Neural progenitor cell (in vitro differentiated cells): ENCODE measurements around the gene MYO18B. TPM values are rescaled to one million over a fixed set of nuclear protein-coding genes. Genes with fewer than 3 reads are reported as not detected.

Experiments
- DNase-seq: peaks from one replicate; pipeline ENCODE4 v3.0.0-alpha.2; 2016; ENCODE audit warnings: low spot score
- H2AFZ ChIP-seq: fragments of 200-600 bp; sonication (generic); replicated peaks from 2 replicates; pipeline ENCODE4 v1.6.1; 2016; ENCODE audit warnings: antibody characterized with exemption
- H3F3A ChIP-seq: fragments of 200-600 bp; sonication (generic); 2 replicates; pipeline ENCODE4 v1.6.1; 2016; ENCODE audit warnings: antibody characterized with exemption, low read depth
- H3K27ac ChIP-seq: fragments of 200-600 bp; sonication (generic); 2 replicates; pipeline ENCODE4 v1.5.1; 2016; ENCODE audit warnings: mild to moderate bottlenecking
- H3K27me3 ChIP-seq: fragments of 200-600 bp; sonication (generic); 2 replicates; pipeline ENCODE4 v1.6.1; 2016; ENCODE audit warnings: mild to moderate bottlenecking, moderate library complexity
- H3K36me3 ChIP-seq: fragments of 200-600 bp; sonication (generic); 2 replicates; pipeline ENCODE4 v1.5.1; 2016
- H3K4me1 ChIP-seq: fragments of 200-600 bp; sonication (generic); 2 replicates; pipeline ENCODE4 v1.6.1; 2016; ENCODE audit warnings: mixed run types
- H3K4me2 ChIP-seq: fragments of 200-600 bp; sonication (generic); 2 replicates; pipeline ENCODE4 v1.6.1; 2016
- H3K4me3 ChIP-seq: fragments of 200-600 bp; sonication (generic); 2 replicates; pipeline ENCODE4 v1.5.1; 2016
- H3K79me2 ChIP-seq: fragments of 200-600 bp; sonication (generic); 2 replicates; pipeline ENCODE4 v1.6.1; 2016; ENCODE audit warnings: low read depth
- H3K9ac ChIP-seq: fragments of 200-600 bp; sonication (generic); 2 replicates; pipeline ENCODE4 v1.6.1; 2016
- H3K9me3 ChIP-seq: fragments of 200-600 bp; sonication (generic); 2 replicates; pipeline ENCODE4 v1.5.1; 2016; ENCODE audit warnings: low read depth
- H4K20me1 ChIP-seq: fragments of 200-600 bp; sonication (generic); 2 replicates; pipeline ENCODE4 v1.6.1; 2016; ENCODE audit warnings: low read depth
- H3K27ac Mint-ChIP-seq: 3 replicates; pipeline ENCODE4 v1.8.0; 2021; ENCODE audit warnings: mixed read lengths
- H3K27me3 Mint-ChIP-seq: 2 replicates; pipeline ENCODE4 v1.8.0; 2022; ENCODE audit warnings: low read depth, mild to moderate bottlenecking, inconsistent platforms, moderate library complexity, mixed read lengths; ENCODE audit not compliant: insufficient read depth
- H3K36me3 Mint-ChIP-seq: 3 replicates; pipeline ENCODE4 v1.8.0; 2021; ENCODE audit warnings: mixed read lengths
- H3K4me1 Mint-ChIP-seq: 3 replicates; pipeline ENCODE4 v1.8.0; 2021; ENCODE audit warnings: mixed read lengths
- H3K4me3 Mint-ChIP-seq: 3 replicates; pipeline ENCODE4 v1.8.0; 2021; ENCODE audit warnings: mild to moderate bottlenecking, moderate library complexity, mixed read lengths
- H3K9me3 Mint-ChIP-seq: 3 replicates; pipeline ENCODE4 v1.8.0; 2020; ENCODE audit warnings: mixed read lengths
- CTCF ChIP-seq: fragments of 200-600 bp; sonication (generic); IDR thresholded peaks from 2 replicates; pipeline ENCODE4 v1.5.1; 2017; ENCODE audit warnings: antibody characterized with exemption, mild to moderate bottlenecking
- EZH2 ChIP-seq: fragments of 200-600 bp; sonication (generic); IDR thresholded peaks from 2 replicates; pipeline ENCODE4 v1.6.1; 2017; ENCODE audit warnings: antibody characterized with exemption, mild to moderate bottlenecking, moderate library complexity
- EZH2phosphoT487 ChIP-seq: fragments of 200-600 bp; sonication (generic); IDR thresholded peaks from 2 replicates; pipeline ENCODE4 v1.6.1; 2017; ENCODE audit warnings: antibody characterized with exemption
- total RNA-seq: library from RNA; depleted of rRNA; stranded (reverse); fragments of >200 nt; gene quantifications from 2 replicates; pipeline ENCODE4 v1.2.3, GENCODE V29; 2015; ENCODE audit warnings: low replicate concordance

MYO18B gene
- total RNA-seq, 1 donor from 2014 or later, result not detected

DNA sequence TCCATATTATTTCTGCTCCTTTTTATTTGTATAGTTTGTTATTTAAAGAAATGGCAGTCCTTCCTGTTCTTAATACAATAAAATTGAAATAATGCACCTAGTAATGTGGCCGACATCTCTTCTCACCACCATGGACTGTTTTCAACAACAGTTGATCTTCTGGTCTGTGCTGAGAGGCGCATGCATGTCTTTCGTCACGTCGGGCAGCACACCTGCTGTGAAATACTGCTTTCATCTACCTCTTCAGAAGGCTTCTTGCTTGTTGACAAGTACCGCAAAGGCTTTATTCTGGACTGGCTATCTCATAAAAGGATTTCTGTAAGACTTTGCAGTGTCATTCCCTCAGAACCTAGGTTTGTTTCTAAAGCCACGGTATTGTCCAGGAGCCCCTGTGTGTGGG is 13.9 kb upstream of the MYO18B start:
- H3K4me2 ChIP-seq, result no peak overlapping the region
- no peaks in the 10 kb centered on the region for H3K79me2 ChIP-seq
- H3F3A ChIP-seq, result no peaks in the 10 kb centered on the region
- no peak overlapping the region for H3K9ac ChIP-seq
- H3K27ac Mint-ChIP-seq, result peak overlapping the region; percentile 44
- H3K36me3 Mint-ChIP-seq, result no peaks in the 10 kb centered on the region
- H4K20me1 ChIP-seq, result no peaks in the 10 kb centered on the region
- peaks cover 5% of the 10 kb centered on the region for H3K27me3 Mint-ChIP-seq
- DNase-seq, result no peak
- TF ChIP-seq EZH2 (no peak), CTCF (no peak), EZH2phosphoT487 (no peak)
- no peaks in the 10 kb centered on the region for H3K36me3 ChIP-seq
- no peak overlapping the region for H3K27ac ChIP-seq
- H3K9me3 ChIP-seq, result no peaks in the 10 kb centered on the region
- no peak overlapping the region for H3K4me3 ChIP-seq
- H3K4me3 Mint-ChIP-seq, result no peak overlapping the region
- H3K27me3 ChIP-seq, result no peaks in the 10 kb centered on the region
- H3K9me3 Mint-ChIP-seq, result no peaks in the 10 kb centered on the region
- peaks cover 16% of the 10 kb centered on the region for H3K4me1 Mint-ChIP-seq
- no peaks in the 10 kb centered on the region for H3K4me1 ChIP-seq
- no peak overlapping the region for H2AFZ ChIP-seq

DNA sequence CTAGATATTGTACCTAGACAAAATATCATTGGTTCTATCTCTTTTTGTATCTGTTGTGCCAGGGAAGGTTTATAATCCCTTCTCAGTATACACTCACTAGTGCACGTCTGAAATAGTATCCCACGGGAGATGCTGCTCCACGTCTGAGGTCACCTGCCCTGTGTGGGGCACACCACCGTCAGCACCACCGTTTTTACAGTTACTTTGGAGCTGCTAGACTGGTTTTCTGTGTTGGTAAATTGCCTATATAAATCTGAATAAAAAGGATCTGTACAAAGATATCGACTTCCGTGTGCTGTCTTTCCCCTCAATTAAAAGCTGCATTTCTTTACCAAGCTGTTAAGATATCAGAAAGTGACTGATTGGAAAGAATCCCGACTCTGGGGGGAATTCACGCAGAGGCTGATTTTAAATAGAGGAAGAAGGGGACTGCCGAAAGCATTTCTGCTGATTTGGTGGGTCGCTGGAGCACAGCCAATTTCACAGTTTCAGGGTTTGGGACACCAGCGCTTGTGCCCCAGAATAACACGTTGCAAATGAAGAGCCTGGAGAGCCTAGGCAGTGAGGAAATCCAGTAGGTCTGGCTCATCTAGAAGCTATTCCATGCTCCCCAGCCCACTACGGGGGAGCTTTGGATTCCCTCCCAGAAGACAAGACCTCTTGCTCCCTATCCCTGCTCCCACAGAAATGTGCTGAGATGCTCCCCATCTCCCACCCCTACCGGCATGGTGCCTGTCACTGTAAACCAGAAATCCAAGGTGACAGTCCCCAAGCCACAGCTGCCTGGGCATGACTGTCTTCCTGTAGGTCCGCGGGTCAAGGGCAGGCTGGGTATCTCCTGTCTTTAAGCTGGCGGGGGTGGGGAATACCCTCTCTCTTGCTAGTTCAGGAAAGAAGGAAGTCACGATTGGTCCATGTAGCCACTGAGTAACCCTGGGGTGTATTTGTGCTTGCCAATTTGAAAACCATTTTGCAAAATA is 12.7 kb upstream of the MYO18B start:
- Histone ChIP-seq H3K4me2 (no peak overlapping the region), H3K9me3 (no peaks in the 10 kb centered on the region), H3K27ac (no peak overlapping the region), H3K4me3 (no peak overlapping the region), H3K27me3 (no peaks in the 10 kb centered on the region), H3K4me1 (no peaks in the 10 kb centered on the region), H2AFZ (no peak overlapping the region), H4K20me1 (no peaks in the 10 kb centered on the region), H3K9ac (no peak overlapping the region), H3K36me3 (no peaks in the 10 kb centered on the region), H3F3A (no peaks in the 10 kb centered on the region), H3K79me2 (no peaks in the 10 kb centered on the region)
- Mint-ChIP-seq H3K4me3 (no peak overlapping the region), H3K27me3 (peaks cover 7% of the 10 kb centered on the region), H3K36me3 (no peaks in the 10 kb centered on the region), H3K27ac (no peak overlapping the region), H3K9me3 (no peaks in the 10 kb centered on the region), H3K4me1 (peaks cover 16% of the 10 kb centered on the region)
- no peak for TF ChIP-seq EZH2phosphoT487
- DNase-seq, result no peak

DNA sequence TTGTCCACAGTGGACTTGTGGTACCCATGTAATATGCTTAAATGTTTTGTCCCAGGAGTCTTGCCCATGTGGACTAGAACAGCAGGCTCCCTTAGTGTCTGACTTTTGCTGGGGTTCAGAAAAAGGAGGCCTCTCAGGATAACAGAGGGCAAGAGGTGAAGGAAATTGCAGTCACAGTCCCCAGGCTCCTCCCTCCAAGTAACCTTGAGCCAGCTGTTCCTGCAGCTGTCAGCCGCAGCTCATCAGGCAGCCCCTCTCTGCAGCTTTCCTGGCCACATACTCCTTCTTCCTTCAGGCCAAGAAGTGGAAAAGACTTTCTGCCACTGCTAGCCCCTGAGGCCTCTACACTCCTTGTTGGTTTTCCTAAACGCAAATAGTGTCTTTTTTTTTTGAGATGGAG is 6.3 kb upstream of the MYO18B start:
- no peak overlapping the region for H3K27ac Mint-ChIP-seq
- Histone ChIP-seq H4K20me1 (no peaks in the 10 kb centered on the region), H3F3A (no peaks in the 10 kb centered on the region)

More for the DNA sequence above, 6.3 kb upstream of the MYO18B start:
- Histone ChIP-seq H3K9me3 (no peaks in the 10 kb centered on the region), H3K79me2 (no peaks in the 10 kb centered on the region), H3K27ac (no peak overlapping the region), H3K4me2 (no peak overlapping the region), H3K27me3 (no peaks in the 10 kb centered on the region), H3K4me1 (no peaks in the 10 kb centered on the region), H2AFZ (no peak overlapping the region), H3K36me3 (no peaks in the 10 kb centered on the region), H3K4me3 (no peak overlapping the region), H3K9ac (no peak overlapping the region)
- DNase-seq, result no peak
- Mint-ChIP-seq H3K4me3 (no peak overlapping the region), H3K27me3 (peaks cover 6% of the 10 kb centered on the region), H3K9me3 (no peaks in the 10 kb centered on the region), H3K4me1 (no peaks in the 10 kb centered on the region), H3K36me3 (no peaks in the 10 kb centered on the region)
- no peak for TF ChIP-seq CTCF
